ENCODE measurements around the gene ACBD7.

ACBD7 gene

GRCh38 chr10:15118615-15119014, 30.0 kb upstream of the ACBD7 start:
- no peak for FAIRE-seq
- DNase-seq (ENCODE audit: insufficient read length) = no peak
- TF ChIP-seq POLR2AphosphoS5 (IDR thresholded peaks at IDR 0.05; ENCODE audit: low read depth, low read length) (no peak), POLR2A (IDR thresholded peaks at IDR 0.05; ENCODE audit: low read depth, low read length) (no peak), TAF1 (IDR thresholded peaks at IDR 0.05; ENCODE audit: borderline replicate concordance, low read depth, low read length) (no peak)

GRCh38 chr10:15116225-15116624, 27.6 kb upstream of the ACBD7 start:
- no peak for DNase-seq (ENCODE audit: insufficient read length)
- no peak for FAIRE-seq
- TF ChIP-seq POLR2A (IDR thresholded peaks at IDR 0.05; ENCODE audit: low read depth, low read length) (no peak), TAF1 (IDR thresholded peaks at IDR 0.05; ENCODE audit: borderline replicate concordance, low read depth, low read length) (no peak), POLR2AphosphoS5 (IDR thresholded peaks at IDR 0.05; ENCODE audit: low read depth, low read length) (no peak)

- no peak for DNase-seq (ENCODE audit: insufficient read length)
- TF ChIP-seq POLR2AphosphoS5 (IDR thresholded peaks at IDR 0.05; ENCODE audit: low read depth, low read length) = no peak
- TF ChIP-seq TAF1 (IDR thresholded peaks at IDR 0.05; ENCODE audit: borderline replicate concordance, low read depth, low read length) = no peak
- TF ChIP-seq POLR2A (IDR thresholded peaks at IDR 0.05; ENCODE audit: low read depth, low read length) = no peak
- FAIRE-seq = no peak
Observed at GRCh38 chr10:15113766-15114165, 25.2 kb upstream of the ACBD7 start.

- FAIRE-seq = no peak
- DNase-seq (ENCODE audit: insufficient read length) = no peak
- TF ChIP-seq TAF1 (IDR thresholded peaks at IDR 0.05; ENCODE audit: borderline replicate concordance, low read depth, low read length) = no peak
- no peak for TF ChIP-seq POLR2A (IDR thresholded peaks at IDR 0.05; ENCODE audit: low read depth, low read length)
- no peak for TF ChIP-seq POLR2AphosphoS5 (IDR thresholded peaks at IDR 0.05; ENCODE audit: low read depth, low read length)
Observed at GRCh38 chr10:15112657-15113056, 24.1 kb upstream of the ACBD7 start.

- peak; percentile 88 for FAIRE-seq
- TF ChIP-seq TAF1 (IDR thresholded peaks at IDR 0.05; ENCODE audit: borderline replicate concordance, low read depth, low read length) = no peak
- TF ChIP-seq POLR2A (IDR thresholded peaks at IDR 0.05; ENCODE audit: low read depth, low read length) = no peak
- TF ChIP-seq POLR2AphosphoS5 (IDR thresholded peaks at IDR 0.05; ENCODE audit: low read depth, low read length) = no peak
- DNase-seq (ENCODE audit: insufficient read length) = peak; percentile 41
Observed at GRCh38 chr10:15106352-15107013, 17.9 kb upstream of the ACBD7 start.

- no peak for FAIRE-seq
- DNase-seq (ENCODE audit: insufficient read length) = no peak
- TF ChIP-seq TAF1 (IDR thresholded peaks at IDR 0.05; ENCODE audit: borderline replicate concordance, low read depth, low read length) (no peak), POLR2A (IDR thresholded peaks at IDR 0.05; ENCODE audit: low read depth, low read length) (no peak), POLR2AphosphoS5 (IDR thresholded peaks at IDR 0.05; ENCODE audit: low read depth, low read length) (no peak)
Observed at GRCh38 chr10:15103513-15103912, 14.9 kb upstream of the ACBD7 start.

- DNase-seq (ENCODE audit: insufficient read length) (no peak), FAIRE-seq (no peak)
Observed at GRCh38 chr10:15099886-15100285, 11.3 kb upstream of the ACBD7 start.

GRCh38 chr10:15097011-15097812, 8.6 kb upstream of the ACBD7 start, which contains the start of gene RPP38:
TSS of gene RPP38 (plus strand) at chr10:15097355. CDS start at chr10:15103315, 5,960 bp downstream.
- peak; percentile 96 for TF ChIP-seq POLR2A (IDR thresholded peaks at IDR 0.05; ENCODE audit: low read depth, low read length)
- TF ChIP-seq POLR2AphosphoS5 (IDR thresholded peaks at IDR 0.05; ENCODE audit: low read depth, low read length) = peak; percentile 86
- peak; percentile 60; the same call in 1 of the 2 replicates for TF ChIP-seq TAF1 (IDR thresholded peaks at IDR 0.05; ENCODE audit: borderline replicate concordance, low read depth, low read length)
- DNase-seq (ENCODE audit: insufficient read length) = peak; percentile 94
- FAIRE-seq = peak; percentile 97

More at GRCh38 chr10:15099886-15100285, 11.3 kb upstream of the ACBD7 start:
- TF ChIP-seq POLR2A (IDR thresholded peaks at IDR 0.05; ENCODE audit: low read depth, low read length) (no peak), TAF1 (IDR thresholded peaks at IDR 0.05; ENCODE audit: borderline replicate concordance, low read depth, low read length) (no peak)

GRCh38 chr10:15096661-15097010, 8.1 kb upstream of the ACBD7 start:
- DNase-seq (ENCODE audit: insufficient read length) = no peak
- TF ChIP-seq POLR2AphosphoS5 (IDR thresholded peaks at IDR 0.05; ENCODE audit: low read depth, low read length) (no peak), POLR2A (IDR thresholded peaks at IDR 0.05; ENCODE audit: low read depth, low read length) (no peak), TAF1 (IDR thresholded peaks at IDR 0.05; ENCODE audit: borderline replicate concordance, low read depth, low read length) (no peak)
- FAIRE-seq = no peak

- FAIRE-seq (no peak), DNase-seq (ENCODE audit: insufficient read length) (no peak)
- TF ChIP-seq POLR2A (IDR thresholded peaks at IDR 0.05; ENCODE audit: low read depth, low read length) (no peak), TAF1 (IDR thresholded peaks at IDR 0.05; ENCODE audit: borderline replicate concordance, low read depth, low read length) (no peak), POLR2AphosphoS5 (IDR thresholded peaks at IDR 0.05; ENCODE audit: low read depth, low read length) (no peak)
Observed at GRCh38 chr10:15092855-15093408, 4.4 kb upstream of the ACBD7 start.

- TF ChIP-seq POLR2A (IDR thresholded peaks at IDR 0.05; ENCODE audit: low read depth, low read length) = no peak
- TF ChIP-seq POLR2AphosphoS5 (IDR thresholded peaks at IDR 0.05; ENCODE audit: low read depth, low read length) = no peak
- no peak for TF ChIP-seq TAF1 (IDR thresholded peaks at IDR 0.05; ENCODE audit: borderline replicate concordance, low read depth, low read length)
- DNase-seq (ENCODE audit: insufficient read length) (no peak), FAIRE-seq (no peak)
Observed at GRCh38 chr10:15091418-15091817, 2.8 kb upstream of the ACBD7 start.
